Stimulated activated CD4-positive, alpha-beta T cell treated with anti-CD3 and anti-CD28 coated beads, TNF-alpha, amount 100 ng/mL, for 24 hours (primary cell): Measurements from ENCODE around the gene RUBCN.
"Not testable (repeated sequence)": the region's sequence is repeated elsewhere in the genome, so short reads cannot be mapped to it uniquely, and the experiment has no call there.

Experiments used
- DNase-seq, 3 experiments: peaks; one replicate each; pipeline ENCODE4 v3.0.0-alpha.2; 2020; ENCODE audit warnings: low read depth in 3 of 3

RUBCN gene

GRCh38 chr3:197734667-197735318 is 1.9 kb downstream of the RUBCN start:
- DNase-seq = no peak

DNA sequence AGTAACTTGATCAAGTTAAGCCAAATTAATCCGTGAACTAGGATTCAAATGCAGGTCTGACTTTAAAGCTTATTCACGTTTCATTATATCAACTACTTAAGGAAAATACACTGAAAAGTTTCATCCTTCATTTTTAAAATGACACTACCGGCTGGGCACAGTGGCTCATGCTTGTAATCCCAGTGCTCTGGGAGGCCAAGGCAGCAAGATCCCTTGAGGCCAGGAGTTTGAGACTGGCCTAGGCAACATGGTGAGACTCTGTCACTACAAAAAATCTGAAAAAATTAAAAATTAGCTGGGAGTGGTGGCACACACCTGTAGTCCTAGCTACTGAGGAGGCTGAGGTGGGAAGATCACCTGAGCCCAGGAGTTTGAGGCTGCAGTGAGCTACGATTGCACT is 3.7 kb downstream of the RUBCN start:
- DNase-seq = no peak

DNA sequence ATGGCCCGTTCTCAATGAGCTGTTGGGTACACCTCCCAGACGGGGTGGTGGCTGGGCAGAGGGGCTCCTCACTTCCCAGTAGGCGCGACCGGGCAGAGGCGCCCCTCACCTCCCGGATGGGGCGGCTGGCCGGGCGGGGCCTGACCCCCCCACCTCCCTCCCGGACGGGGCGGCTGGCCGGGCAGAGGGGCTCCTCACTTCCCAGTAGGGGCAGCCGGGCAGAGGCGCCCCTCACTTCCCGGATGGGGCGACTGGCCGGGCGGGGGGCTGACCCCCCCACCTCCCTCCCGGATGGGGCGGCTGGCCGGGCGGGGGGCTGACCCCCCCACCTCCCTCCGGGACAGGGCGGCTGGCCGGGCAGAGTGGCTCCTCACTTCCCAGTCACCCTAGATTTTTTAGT is 5.2 kb downstream of the RUBCN start:
- not testable (repeated sequence) for DNase-seq

DNA sequence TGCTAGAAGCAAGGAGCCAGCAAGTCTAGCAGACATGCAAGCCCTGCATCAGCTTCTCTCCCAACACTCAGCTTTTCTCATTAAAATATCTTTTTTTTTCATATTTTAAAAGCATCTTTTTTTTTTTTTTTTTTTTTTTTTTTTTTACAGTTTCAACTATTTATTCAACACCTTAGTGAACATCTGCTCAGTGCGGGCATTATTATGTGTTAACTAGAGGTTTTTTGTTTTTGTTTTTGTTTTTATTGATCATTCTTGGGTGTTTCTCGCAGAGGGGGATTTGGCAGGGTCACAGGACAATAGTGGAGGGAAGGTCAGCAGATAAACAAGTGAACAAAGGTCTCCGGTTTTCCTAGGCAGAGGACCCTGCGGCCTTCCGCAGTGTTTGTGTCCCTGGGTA is 5.9 kb downstream of the RUBCN start:
- DNase-seq = not testable (repeated sequence)

DNA sequence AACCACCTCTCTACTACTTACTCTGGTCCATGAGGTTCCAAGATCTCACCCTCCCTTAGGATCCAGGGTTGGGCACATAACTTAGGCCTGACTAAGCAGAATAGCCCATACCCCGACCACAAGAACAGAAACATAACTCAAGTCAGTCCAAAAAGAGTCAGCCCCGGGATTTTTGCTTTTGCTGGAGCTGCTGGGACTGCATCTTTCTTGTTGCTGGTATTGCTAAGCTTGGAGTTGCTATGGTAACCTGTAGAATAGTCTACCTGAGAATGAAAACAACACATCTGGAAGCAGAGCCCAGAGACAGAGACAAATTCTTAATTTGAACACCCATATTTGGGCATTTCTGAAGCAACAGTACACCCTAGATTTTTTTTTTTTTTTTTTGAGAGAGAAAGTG is 6.5 kb downstream of the RUBCN start:
- no peak for DNase-seq

GRCh38 chr3:197728487-197728886 is 8.2 kb downstream of the RUBCN start:
- no peak for DNase-seq

DNA sequence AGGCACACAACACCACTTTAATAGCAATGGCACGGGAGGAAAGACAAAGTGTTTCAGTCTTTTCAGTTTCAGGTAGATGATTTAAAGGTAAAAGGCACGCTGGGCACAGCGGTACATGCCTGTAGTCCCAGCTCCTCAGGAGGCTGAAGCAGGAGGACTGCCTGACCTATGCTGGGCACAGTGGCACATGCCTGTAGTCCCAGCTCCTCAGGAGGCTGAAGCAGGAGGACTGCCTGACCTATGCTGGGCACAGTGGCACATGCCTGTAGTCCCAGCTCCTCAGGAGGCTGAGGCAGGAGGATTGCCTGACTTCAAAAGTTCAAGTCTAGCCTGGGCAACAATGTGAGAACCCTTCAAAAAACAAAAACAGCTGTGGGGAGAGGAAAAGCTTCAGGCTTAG is 8.8 kb downstream of the RUBCN start:
- DNase-seq = not testable (repeated sequence)

GRCh38 chr3:197722734-197723133 is 14.0 kb downstream of the RUBCN start:
- no peak for DNase-seq

GRCh38 chr3:197720694-197721093 is 16.0 kb downstream of the RUBCN start:
- DNase-seq = no peak

DNA sequence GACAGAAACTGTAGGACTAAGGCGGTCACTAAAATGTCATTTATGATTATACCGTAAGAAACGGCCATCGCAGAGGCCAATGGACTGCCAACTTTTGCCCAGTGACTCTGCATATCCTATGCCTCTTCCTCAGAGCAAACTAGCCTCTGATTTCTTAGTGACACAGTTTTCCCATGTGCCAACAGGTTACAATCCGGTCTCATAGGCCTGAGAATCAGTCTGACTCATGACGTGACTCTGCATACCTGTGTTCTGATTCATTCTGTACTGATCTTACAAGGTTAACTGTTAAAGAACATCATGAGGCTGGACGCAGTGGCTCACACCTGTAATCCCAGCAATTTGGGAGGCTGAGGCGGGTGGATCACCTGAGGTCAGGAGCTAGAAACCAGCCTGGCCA is 17.8 kb downstream of the RUBCN start:
- no peak for DNase-seq

- no peak for DNase-seq
Measured at GRCh38 chr3:197714251-197714650, 22.5 kb downstream of the RUBCN start.

DNA sequence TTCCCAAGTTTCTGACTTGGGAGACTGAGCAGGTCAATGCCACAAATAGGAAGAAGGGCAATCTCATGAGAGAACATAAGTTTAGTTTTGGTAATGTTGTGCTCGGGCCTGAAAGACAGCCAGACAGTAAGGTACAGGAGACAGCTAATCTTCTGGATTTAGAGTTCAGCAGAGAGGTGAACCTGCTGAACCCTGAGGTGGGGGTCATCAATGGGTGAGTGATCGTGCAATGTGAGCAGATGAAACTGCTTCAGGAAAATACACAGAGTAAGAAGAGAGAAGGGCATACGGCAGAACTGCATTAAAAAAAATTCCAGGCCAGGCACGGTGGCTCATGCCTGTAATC is 23.3 kb downstream of the RUBCN start:
- DNase-seq = no peak

- DNase-seq = peak; percentile 72 to 85 (median 78)
Measured at GRCh38 chr3:197711973-197712707, 24.6 kb downstream of the RUBCN start.

GRCh38 chr3:197710965-197711364 is 25.7 kb downstream of the RUBCN start:
- DNase-seq = not testable (repeated sequence)

- DNase-seq = no peak
Measured at GRCh38 chr3:197709135-197709534, 27.6 kb downstream of the RUBCN start.

- no peak for DNase-seq
Measured at GRCh38 chr3:197706658-197707057, 30.0 kb downstream of the RUBCN start.

GRCh38 chr3:197701841-197702240 is 34.9 kb downstream of the RUBCN start:
- no peak for DNase-seq

DNA sequence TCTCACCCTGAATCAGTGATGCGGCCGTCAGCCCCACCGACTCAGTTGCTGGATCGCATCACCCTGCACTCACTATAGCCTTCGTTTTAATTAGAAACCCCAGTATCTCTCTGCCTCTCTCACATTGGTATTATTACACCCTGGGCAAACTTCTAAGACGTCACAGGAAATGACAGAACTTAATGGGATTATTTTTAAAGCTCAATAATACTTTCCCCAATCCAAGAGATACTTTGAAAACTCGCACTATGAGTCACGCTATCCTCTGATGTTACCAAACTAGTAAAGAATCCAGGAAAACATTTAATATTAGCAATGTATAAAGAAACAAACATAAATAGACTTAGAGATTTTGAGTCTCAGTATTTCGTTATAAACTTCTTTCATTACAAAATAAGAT is 36.6 kb downstream of the RUBCN start:
- DNase-seq = no peak

GRCh38 chr3:197697355-197697754 is 39.3 kb downstream of the RUBCN start:
- no peak for DNase-seq

DNA sequence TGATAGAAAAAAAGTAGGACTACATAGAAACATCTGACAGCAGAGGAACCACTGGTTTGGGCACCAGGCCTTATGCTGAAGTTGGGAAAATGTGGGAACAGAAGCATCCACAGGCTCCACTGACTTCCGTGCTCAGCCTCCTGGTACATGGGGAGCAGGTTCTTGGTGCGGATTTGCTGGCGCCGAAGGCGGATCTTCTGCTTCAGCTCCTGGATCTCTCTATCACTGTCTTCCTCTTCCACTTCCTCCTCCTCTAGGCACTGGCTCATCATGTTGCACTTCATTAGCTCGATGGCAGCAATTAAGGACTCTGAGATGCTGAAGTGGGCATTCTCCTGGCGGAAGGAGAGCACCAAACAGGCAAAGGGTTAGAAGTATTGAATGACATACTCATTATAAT is 42.5 kb downstream of the RUBCN start:
- no peak for DNase-seq

GRCh38 chr3:197692641-197693040 is 44.1 kb downstream of the RUBCN start:
- DNase-seq = no peak

- no peak for DNase-seq
Measured at GRCh38 chr3:197690754-197691153, 46.0 kb downstream of the RUBCN start.

DNA sequence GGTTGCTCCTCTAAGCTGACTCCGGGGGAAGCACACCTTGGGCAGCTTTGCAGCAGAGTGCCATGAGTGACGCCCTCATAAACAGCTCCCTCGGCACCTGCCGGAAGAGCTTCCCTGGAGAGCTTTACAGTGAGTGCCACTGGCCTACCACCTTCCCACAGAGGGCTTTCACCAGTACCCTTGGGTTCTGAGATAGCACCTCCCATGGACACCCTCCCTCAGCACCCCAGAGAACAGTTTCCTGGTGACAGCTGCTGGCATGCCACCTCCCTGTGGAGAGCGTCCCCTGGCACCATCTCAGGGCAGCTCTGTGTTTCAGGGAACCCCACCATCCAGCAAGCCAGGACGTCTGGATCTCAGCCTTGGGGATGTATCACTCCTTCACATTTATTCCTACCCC is 49.1 kb downstream of the RUBCN start:
- no peak for DNase-seq

GRCh38 chr3:197686899-197687298 is 49.8 kb downstream of the RUBCN start:
- DNase-seq = no peak
